K562 (cell line): ENCODE results near the gene ATP2A2. TPM values are rescaled to one million over a fixed set of nuclear protein-coding genes. Genes with fewer than 3 reads are reported as not detected.

Experiments
- ATAC-seq: fragments of 200-7000 bp; cut with Tn5 transposase; 3 replicates; pipeline ENCODE4 v1.9.1; 2020; ENCODE audit warnings: moderate library complexity
- BruUV-seq: library from RNA; stranded (reverse); fragments of 400-500 nt; replicated peaks from 2 replicates; lab custom pipeline; 2021; lab: Mats Ljungman, UMichigan
- CTCF ChIA-PET: fragments of 300-600 bp; formaldehyde crosslinking; extraction: SDS; loops from one replicate; lab custom pipeline; 2021; ENCODE audit warnings: low intra/inter-chr PET ratio; lab: Yijun Ruan, JAX
- POLR2A ChIA-PET: fragments of 300-600, 350-650 bp; sonication (Branson Sonifier 250); formaldehyde crosslinking; extraction: SDS; loops from one replicate; lab custom pipeline; 2021; ENCODE audit warnings: antibody characterized with exemption, inconsistent platforms; lab: Yijun Ruan, JAX
- DNase-seq, 4 experiments: peaks; one replicate each; pipeline versions ENCODE4 v3.0.0 to v3.0.0-alpha.2; 2011 to 2018; ENCODE audit warnings: low spot score in 3 of 4, mixed read lengths in 3 of 4; ENCODE audit errors: extremely low read depth in 1 of 4
- FAIRE-seq: peaks from 2 replicates; lab custom pipeline; 2011; peaks lifted over from hg19 to GRCh38; lab: Jason Lieb, UNC
- H2AFZ ChIP-seq: 2 replicates; pipeline ENCODE4 v1.6.0; 2011; ENCODE audit warnings: low read depth, low read length, control low read depth, inconsistent platforms
- H3K27ac ChIP-seq: fragments of 200-600 bp; 3 replicates; pipeline ENCODE4 v1.8.0; 2011; ENCODE audit warnings: low read depth, mild to moderate bottlenecking, control low read depth, inconsistent platforms, low read length, moderate library complexity, mixed read lengths; ENCODE audit errors: extremely low read depth
- H3K27me3 ChIP-seq, 2 experiments: fragments of 300-600 bp in 1 of 2; 2 replicates in 1 of 2; 3 replicates in 1 of 2; pipeline versions ENCODE4 v1.6.0 to v1.8.0; 2011; ENCODE audit warnings: inconsistent platforms in 2 of 2, low read length in 2 of 2, mild to moderate bottlenecking in 1 of 2, mixed read lengths in 1 of 2, moderate library complexity in 1 of 2; ENCODE audit not compliant: control insufficient read depth in 2 of 2, insufficient read depth in 2 of 2
- H3K36me3 ChIP-seq: fragments of 300-600 bp; 3 replicates; pipeline ENCODE4 v1.8.0; 2011; ENCODE audit warnings: mild to moderate bottlenecking, low read length, inconsistent platforms; ENCODE audit not compliant: control insufficient read depth, insufficient read depth
- H3K4me1 ChIP-seq, 2 experiments: fragments of 200-600 bp in 1 of 2; replicated peaks in 1 of 2; 2 replicates in 1 of 2; 3 replicates in 1 of 2; pipeline versions ENCODE4 v1.5.1 to v1.8.0; 2011; ENCODE audit warnings: inconsistent platforms in 2 of 2, low read length in 2 of 2, mild to moderate bottlenecking in 1 of 2, mixed read lengths in 1 of 2, moderate library complexity in 1 of 2; ENCODE audit not compliant: control insufficient read depth in 2 of 2, insufficient read depth in 2 of 2
- H3K4me2 ChIP-seq: 2 replicates; pipeline ENCODE4 v1.6.1; 2011; ENCODE audit warnings: low read length, control low read depth, inconsistent platforms, mixed read lengths; ENCODE audit not compliant: insufficient read depth
- H3K4me3 ChIP-seq: fragments of 200-600 bp; sonication (generic), shearing (Covaris generic); 2 replicates; pipeline ENCODE4 v1.5.1; 2016; ENCODE audit warnings: control low read depth, inconsistent platforms
- H3K79me2 ChIP-seq: fragments of 200-600 bp; 3 replicates; pipeline ENCODE4 v1.8.0; 2011; ENCODE audit warnings: low read length, inconsistent platforms; ENCODE audit not compliant: control insufficient read depth, insufficient read depth
- H3K9ac ChIP-seq, 2 experiments: 2 replicates each; pipeline versions ENCODE4 v1.6.0 to v1.6.1; 2011; ENCODE audit warnings: low read depth in 2 of 2, low read length in 2 of 2, control low read depth in 1 of 2, inconsistent platforms in 1 of 2, mild to moderate bottlenecking in 1 of 2, mixed read lengths in 1 of 2; ENCODE audit not compliant: insufficient read depth in 1 of 2
- H3K9me1 ChIP-seq: one replicate; pipeline ENCODE4 v1.6.0; 2011; ENCODE audit warnings: inconsistent platforms, mild to moderate bottlenecking, low read length, moderate library complexity; ENCODE audit not compliant: control insufficient read depth, insufficient read depth
- H3K9me3 ChIP-seq: replicated peaks from 2 replicates; pipeline ENCODE4 v1.5.1; 2011; ENCODE audit warnings: low read depth, low read length, inconsistent platforms; ENCODE audit not compliant: control insufficient read depth, insufficient read depth
- H4K20me1 ChIP-seq: replicated peaks from 2 replicates; pipeline ENCODE4 v1.6.1; 2011; ENCODE audit warnings: low read length, inconsistent platforms, mixed read lengths; ENCODE audit not compliant: control insufficient read depth, insufficient read depth
- BRF2 ChIP-seq: IDR thresholded peaks from 3 replicates; pipeline ENCODE4 v1.6.1; 2011; ENCODE audit warnings: borderline replicate concordance, mild to moderate bottlenecking; ENCODE audit not compliant: insufficient read length, insufficient read depth
- ETV1 ChIP-seq: fragments of 450-650 bp; conservative IDR thresholded peaks from 2 replicates; pipeline ENCODE4 v1.6.1; 2016; ENCODE audit warnings: missing genetic modification characterization, control low read depth, low read depth, missing compliant biosample characterization
- FOXJ2 ChIP-seq: fragments of 200-800 bp; sonication (Bioruptor generic); IDR thresholded peaks from 2 replicates; pipeline ENCODE4 v1.6.1; 2016; ENCODE audit warnings: missing genetic modification characterization, missing compliant biosample characterization
- KAT8 ChIP-seq: fragments of 450-650 bp; IDR thresholded peaks from 2 replicates; pipeline ENCODE4 v1.6.1; 2016; ENCODE audit warnings: low read depth, mild to moderate bottlenecking
- NCOA4 ChIP-seq: fragments of 450-650 bp; IDR thresholded peaks from 2 replicates; pipeline ENCODE4 v1.6.1; 2018; ENCODE audit warnings: mild to moderate bottlenecking; ENCODE audit not compliant: partially characterized antibody
- NFE2L1 ChIP-seq: fragments of 450-650 bp; IDR thresholded peaks from 2 replicates; pipeline ENCODE4 v1.6.1; 2016; ENCODE audit warnings: missing genetic modification characterization, low read depth, mild to moderate bottlenecking, missing compliant biosample characterization, moderate library complexity, borderline replicate concordance
- SLC30A9 ChIP-seq: fragments of 250-450 bp; sonication (Bioruptor Pico); IDR thresholded peaks from 2 replicates; pipeline ENCODE4 v1.8.0; 2022; ENCODE audit warnings: mild to moderate bottlenecking, moderate library complexity
- STAT5A ChIP-seq: IDR thresholded peaks from 2 replicates; pipeline ENCODE4 v1.6.1; 2012; ENCODE audit warnings: low read length, inconsistent platforms, borderline replicate concordance
- ZBTB7A ChIP-seq: IDR thresholded peaks from 2 replicates; pipeline ENCODE4 v1.6.1; 2011; ENCODE audit warnings: low read depth, mild to moderate bottlenecking, low read length, moderate library complexity, borderline replicate concordance; ENCODE audit not compliant: control insufficient read depth
- ZNF431 ChIP-seq: sonication (generic); formaldehyde crosslinking; IDR thresholded peaks from 2 replicates; pipeline ENCODE4 v1.8.0; 2022; ENCODE audit warnings: mild to moderate bottlenecking, missing genetic modification reagents
- WGBS: fragments of 100-300 bp; shearing (Covaris generic); methylation state at CpG from one replicate; pipeline ENCODE4 v1.1.6; 2016; ENCODE audit warnings: low coverage, mixed read lengths; ENCODE audit not compliant: insufficient coverage; ENCODE audit errors: missing lambda C conversion rate; 5-methylcytosine and 5-hydroxymethylcytosine counted together
- in situ Hi-C: fragments of 300-500 bp; cut with MboI; formaldehyde crosslinking; loops from 4 replicates; pipeline ENCODE4 v1.15.0; 2018; ENCODE audit warnings: inconsistent platforms, mixed read lengths
- intact Hi-C: fragments of 100-400 bp; cut with micrococcal nuclease; formaldehyde crosslinking; loops from 2 replicates; pipeline ENCODE4 v1.14.2; 2022
- polyA plus RNA-seq, 8 experiments: library from polyadenylated mRNA; depleted of rRNA in 4 of 8; stranded (reverse) in 5 of 8; unstranded in 3 of 8; fragments of >200 nt; fragmentation: Nextera tagmentation in 2 of 8; fragmentation: Illumina TruSeq in 1 of 8; extraction: Ambion mirVana in 2 of 8; extraction: Trizol in 1 of 8; gene quantifications; 2 replicates each; pipeline versions ENCODE4 v1.2.1 to v1.2.3, GENCODE V29; 2011 to 2014; ENCODE audit warnings: inconsistent platforms in 1 of 8, missing spikeins in 1 of 8
- total RNA-seq, 7 experiments: library from RNA; depleted of rRNA in 6 of 7; stranded (reverse); fragments of >200 nt in 6 of 7; fragmentation: Illumina TruSeq in 2 of 7; extraction: Trizol in 2 of 7; gene quantifications; 2 replicates each; pipeline versions ENCODE4 v1.2.1 to v1.2.3, GENCODE V29; 2011 to 2021; ENCODE audit warnings: low replicate concordance in 1 of 7
- TF ChIP-seq, protein P1 (sequence below), 2 experiments: fragments of 450-650 bp; formaldehyde crosslinking in 1 of 2; IDR thresholded peaks; 2 replicates each; pipeline versions ENCODE4 v1.4.0 to v1.6.1; 2014 to 2020; ENCODE audit warnings: mild to moderate bottlenecking in 2 of 2, borderline replicate concordance in 1 of 2, low read depth in 1 of 2

ATP2A2 gene
- total and polyA plus RNA-seq, 9 of the 15 experiments (the other 6 are each of a cell fraction or from before 2014, with no cell fraction given), result 5.2 to 205 (median 51.6) TPM

DNA sequence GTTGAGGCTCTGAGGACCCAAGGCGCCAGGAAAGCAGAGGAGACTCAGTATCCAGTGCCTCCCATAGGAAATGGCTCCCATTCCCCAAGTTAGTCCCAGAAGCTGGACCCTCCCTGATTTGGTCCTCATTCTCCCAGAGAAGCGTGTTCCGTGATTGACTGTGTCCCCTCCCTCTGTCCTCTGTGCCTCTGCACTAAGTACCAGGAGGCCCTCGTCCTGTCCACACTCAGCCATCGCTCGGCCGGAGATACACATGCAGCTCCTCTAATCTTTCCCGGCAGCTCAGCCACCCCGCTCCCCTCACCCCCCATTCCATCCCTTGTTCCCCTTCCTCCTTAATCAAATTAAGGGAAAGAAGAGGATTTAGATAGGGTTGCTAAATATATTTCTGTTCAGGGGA is 28.3 kb upstream of the ATP2A2 start:
- no peak for ATAC-seq
- Histone ChIP-seq H3K27me3 (no peaks in the 10 kb centered on the region), H3K9ac (peak overlapping the region; percentile 17 to 65; a peak in 2 of 4 replicates), H3K9me3 (no peaks in the 10 kb centered on the region), H3K36me3 (no peaks in the 10 kb centered on the region), H3K79me2 (no peaks in the 10 kb centered on the region), H4K20me1 (no peaks in the 10 kb centered on the region), H3K4me2 (no peak overlapping the region), H3K4me3 (no peak overlapping the region), H3K9me1 (no peaks in the 10 kb centered on the region), H3K27ac (no peak overlapping the region), H2AFZ (peak overlapping the region; percentile 82), H3K4me1 (peaks cover 8 to 9% of the 10 kb centered on the region in 2 experiments; a peak in 2 of 5 replicates)
- CTCF ChIA-PET, result no interaction called here
- 81% methylated on average over 9 of the region's 9 CpGs for WGBS
- no peak for DNase-seq
- no peak for TF ChIP-seq SLC30A9
- no peak for TF ChIP-seq ZNF431 (CRISPR knock-in tag)
- TF ChIP-seq ETV1 (tag), result no peak
- TF ChIP-seq NCOA4, result no peak
- no peak for TF ChIP-seq KAT8
- no peak for TF ChIP-seq BRF2
- no peak for TF ChIP-seq NFE2L1 (tag)
- TF ChIP-seq STAT5A, result no peak
- TF ChIP-seq, protein P1, sequence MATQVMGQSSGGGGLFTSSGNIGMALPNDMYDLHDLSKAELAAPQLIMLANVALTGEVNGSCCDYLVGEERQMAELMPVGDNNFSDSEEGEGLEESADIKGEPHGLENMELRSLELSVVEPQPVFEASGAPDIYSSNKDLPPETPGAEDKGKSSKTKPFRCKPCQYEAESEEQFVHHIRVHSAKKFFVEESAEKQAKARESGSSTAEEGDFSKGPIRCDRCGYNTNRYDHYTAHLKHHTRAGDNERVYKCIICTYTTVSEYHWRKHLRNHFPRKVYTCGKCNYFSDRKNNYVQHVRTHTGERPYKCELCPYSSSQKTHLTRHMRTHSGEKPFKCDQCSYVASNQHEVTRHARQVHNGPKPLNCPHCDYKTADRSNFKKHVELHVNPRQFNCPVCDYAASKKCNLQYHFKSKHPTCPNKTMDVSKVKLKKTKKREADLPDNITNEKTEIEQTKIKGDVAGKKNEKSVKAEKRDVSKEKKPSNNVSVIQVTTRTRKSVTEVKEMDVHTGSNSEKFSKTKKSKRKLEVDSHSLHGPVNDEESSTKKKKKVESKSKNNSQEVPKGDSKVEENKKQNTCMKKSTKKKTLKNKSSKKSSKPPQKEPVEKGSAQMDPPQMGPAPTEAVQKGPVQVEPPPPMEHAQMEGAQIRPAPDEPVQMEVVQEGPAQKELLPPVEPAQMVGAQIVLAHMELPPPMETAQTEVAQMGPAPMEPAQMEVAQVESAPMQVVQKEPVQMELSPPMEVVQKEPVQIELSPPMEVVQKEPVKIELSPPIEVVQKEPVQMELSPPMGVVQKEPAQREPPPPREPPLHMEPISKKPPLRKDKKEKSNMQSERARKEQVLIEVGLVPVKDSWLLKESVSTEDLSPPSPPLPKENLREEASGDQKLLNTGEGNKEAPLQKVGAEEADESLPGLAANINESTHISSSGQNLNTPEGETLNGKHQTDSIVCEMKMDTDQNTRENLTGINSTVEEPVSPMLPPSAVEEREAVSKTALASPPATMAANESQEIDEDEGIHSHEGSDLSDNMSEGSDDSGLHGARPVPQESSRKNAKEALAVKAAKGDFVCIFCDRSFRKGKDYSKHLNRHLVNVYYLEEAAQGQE (IDR thresholded peaks at IDR 0.05; ENCODE audit: borderline replicate concordance), result no peak
- TF ChIP-seq, protein P1 (CRISPR knock-in tag; IDR thresholded peaks at IDR 0.05; ENCODE audit: low read depth), result no peak
- no peak for TF ChIP-seq ZBTB7A
- TF ChIP-seq FOXJ2 (tag), result no peak
- in situ Hi-C loops (no loop called here), intact Hi-C loops (no loop called here)
- BruUV-seq, result no TSS peak
- POLR2A ChIA-PET, result interaction anchor here (0.7 to 1.1 kb wide), 2 partner anchors 11 to 181 kb away, joined by 3 to 5 read pairs; no protein-coding TSS in a partner anchor
- FAIRE-seq, result no peak
